Measurements from ENCODE around the gene RNF115. TPM values are rescaled to one million over a fixed set of nuclear protein-coding genes. Genes with fewer than 3 reads are reported as not detected.

Gene RNF115
- total RNA-seq, 1 experiment from 2014 or later = 11.0 TPM

DNA sequence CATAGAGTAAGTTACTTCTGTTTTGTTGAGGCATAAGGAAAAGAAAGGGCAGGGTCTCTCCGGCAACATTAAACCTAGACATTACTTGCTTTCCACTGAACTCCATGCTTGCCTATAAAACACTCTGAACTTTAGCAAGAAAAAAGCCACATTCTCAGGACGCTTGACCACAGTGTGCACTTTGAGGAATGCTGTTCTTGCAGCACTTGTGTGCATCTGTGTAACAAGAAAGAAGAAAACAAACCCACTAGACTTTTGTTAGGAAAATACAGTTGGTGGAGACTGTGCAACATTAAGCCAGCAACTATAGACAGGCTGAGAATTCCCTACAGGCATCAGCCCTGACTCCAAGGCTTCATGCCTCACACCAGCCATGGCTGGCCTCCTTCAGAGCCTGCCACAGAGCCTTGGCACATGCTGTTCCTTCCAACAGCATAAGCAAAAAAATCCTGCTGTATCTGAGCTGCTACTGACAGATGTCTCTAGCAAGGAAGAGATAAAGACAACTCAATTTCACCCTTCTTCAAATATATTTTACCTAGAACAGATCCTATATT, 122.5 kb downstream of the RNF115 start:
- Histone ChIP-seq H4K20me1 (ENCODE audit: control insufficient read depth, insufficient read depth, insufficient read length) (no peaks in the 10 kb centered on the region), H2BK120ac (ENCODE audit: low read depth, low read length, poor library complexity, severe bottlenecking) (no peak overlapping the region), H2BK20ac (ENCODE audit: low read depth, low read length, poor library complexity, severe bottlenecking) (no peak overlapping the region), H3K79me2 (ENCODE audit: insufficient read depth, low read length) (no peaks in the 10 kb centered on the region), H2BK12ac (ENCODE audit: insufficient read length, low read depth, low read length) (no peak overlapping the region), H3K27ac (ENCODE audit: insufficient read length, low read depth, low read length) (no peak overlapping the region), H4K8ac (replicated peaks; ENCODE audit: insufficient read length, low read depth, low read length) (no peak overlapping the region), H2AK5ac (ENCODE audit: insufficient read length, low read length) (no peak overlapping the region), H2BK15ac (ENCODE audit: low read depth, low read length) (no peak overlapping the region), H3K79me1 (ENCODE audit: insufficient read depth, low read depth, low read length, poor library complexity, severe bottlenecking) (no peaks in the 10 kb centered on the region), H3K27me3 (ENCODE audit: insufficient read depth, low read length) (no peaks in the 10 kb centered on the region), H3K56ac (ENCODE audit: insufficient read length, low read depth, low read length) (no peak overlapping the region), H3K4me2 (ENCODE audit: insufficient read depth, insufficient read length, low read length) (no peak overlapping the region), H3K14ac (ENCODE audit: insufficient read depth, low read length) (no peak overlapping the region), H2AFZ (ENCODE audit: low read length) (no peak overlapping the region), H3K4me1 (ENCODE audit: insufficient read depth, low read length) (no peaks in the 10 kb centered on the region), H2BK5ac (ENCODE audit: insufficient read length, low read length) (no peak overlapping the region), H3T11ph (ENCODE audit: low read length) (no peak overlapping the region), H3K23me2 (ENCODE audit: insufficient read length, low read depth, low read length, poor library complexity, severe bottlenecking) (no peaks in the 10 kb centered on the region), H3K4ac (ENCODE audit: low read depth, low read length) (no peak overlapping the region), H4K91ac (ENCODE audit: insufficient read length, low read depth, low read length) (no peak overlapping the region), H3K9ac (ENCODE audit: extremely low read depth, insufficient read length, low read length) (no peak overlapping the region), H3K23ac (ENCODE audit: insufficient read length, low read depth, low read length) (no peak overlapping the region), H3K18ac (ENCODE audit: insufficient read length, low read depth, low read length) (no peak overlapping the region), H3K9me3 (ENCODE audit: control insufficient read depth, low read depth, low read length) (no peaks in the 10 kb centered on the region), H4K5ac (ENCODE audit: insufficient read length, low read depth, low read length) (no peak overlapping the region)
- Mint-ChIP-seq H3K27me3 (ENCODE audit: low read depth) (peaks cover 5% of the 10 kb centered on the region), H3K9me3 (no peaks in the 10 kb centered on the region), H3K27ac (no peak overlapping the region), H3K4me3 (no peak overlapping the region), H3K36me3 (ENCODE audit: insufficient read depth in 1 of 3, low read depth in 3 of 3) (no peaks in the 10 kb centered on the region), H3K4me1 (no peaks in the 10 kb centered on the region)
- no CpG with 5 or more reads among the region's 2 CpGs for WGBS (ENCODE audit: extremely low coverage, insufficient read length, low lambda C conversion rate)
- TF ChIP-seq, protein P1, sequence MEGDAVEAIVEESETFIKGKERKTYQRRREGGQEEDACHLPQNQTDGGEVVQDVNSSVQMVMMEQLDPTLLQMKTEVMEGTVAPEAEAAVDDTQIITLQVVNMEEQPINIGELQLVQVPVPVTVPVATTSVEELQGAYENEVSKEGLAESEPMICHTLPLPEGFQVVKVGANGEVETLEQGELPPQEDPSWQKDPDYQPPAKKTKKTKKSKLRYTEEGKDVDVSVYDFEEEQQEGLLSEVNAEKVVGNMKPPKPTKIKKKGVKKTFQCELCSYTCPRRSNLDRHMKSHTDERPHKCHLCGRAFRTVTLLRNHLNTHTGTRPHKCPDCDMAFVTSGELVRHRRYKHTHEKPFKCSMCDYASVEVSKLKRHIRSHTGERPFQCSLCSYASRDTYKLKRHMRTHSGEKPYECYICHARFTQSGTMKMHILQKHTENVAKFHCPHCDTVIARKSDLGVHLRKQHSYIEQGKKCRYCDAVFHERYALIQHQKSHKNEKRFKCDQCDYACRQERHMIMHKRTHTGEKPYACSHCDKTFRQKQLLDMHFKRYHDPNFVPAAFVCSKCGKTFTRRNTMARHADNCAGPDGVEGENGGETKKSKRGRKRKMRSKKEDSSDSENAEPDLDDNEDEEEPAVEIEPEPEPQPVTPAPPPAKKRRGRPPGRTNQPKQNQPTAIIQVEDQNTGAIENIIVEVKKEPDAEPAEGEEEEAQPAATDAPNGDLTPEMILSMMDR (conservative IDR thresholded peaks at IDR 0.05) = no peak
- no peak for DNase-seq
